Neuronal stem cell (in vitro differentiated cells): ENCODE measurements around the gene TMC7.
A peak's percentile ranks its signal among the peaks of the same experiment; 100 is the strongest.
"Not testable (repeated sequence)": the region's sequence is repeated elsewhere in the genome, so short reads cannot be mapped to it uniquely, and the experiment has no call there.

Source experiments
- DNase-seq: peaks from one replicate; pipeline ENCODE4 v3.0.0-alpha.2; 2013; ENCODE audit warnings: low spot score
- H2AFZ ChIP-seq: one replicate; pipeline ENCODE4 v1.6.1; 2013; ENCODE audit warnings: mild to moderate bottlenecking, low read length, inconsistent platforms
- H2AK5ac ChIP-seq: 2 replicates; pipeline ENCODE4 v1.6.1; 2013; ENCODE audit warnings: low read depth, mild to moderate bottlenecking, inconsistent platforms, low read length, moderate library complexity, mixed read lengths
- H2BK120ac ChIP-seq: 2 replicates; pipeline ENCODE4 v1.6.1; 2013; ENCODE audit warnings: low read depth, mild to moderate bottlenecking, inconsistent platforms, low read length, moderate library complexity, mixed read lengths
- H2BK12ac ChIP-seq: one replicate; pipeline ENCODE4 v1.6.1; 2013; ENCODE audit warnings: low read length, inconsistent platforms
- H2BK15ac ChIP-seq: 2 replicates; pipeline ENCODE4 v1.6.1; 2013; ENCODE audit warnings: mild to moderate bottlenecking, low read length, inconsistent platforms, mixed read lengths
- H2BK5ac ChIP-seq: one replicate; pipeline ENCODE4 v1.6.1; 2013; ENCODE audit warnings: inconsistent platforms, mild to moderate bottlenecking, low read length, moderate library complexity
- H3K14ac ChIP-seq: one replicate; pipeline ENCODE4 v1.6.1; 2013; ENCODE audit warnings: low read length, inconsistent platforms
- H3K18ac ChIP-seq: 2 replicates; pipeline ENCODE4 v1.6.1; 2013; ENCODE audit warnings: low read length, inconsistent platforms
- H3K23ac ChIP-seq: 2 replicates; pipeline ENCODE4 v1.6.1; 2013; ENCODE audit warnings: low read depth, mild to moderate bottlenecking, mixed read lengths, low read length, inconsistent platforms; ENCODE audit not compliant: poor library complexity
- H3K27ac ChIP-seq: replicated peaks from 3 replicates; pipeline ENCODE4 v1.5.1; 2013; ENCODE audit warnings: low read length, inconsistent platforms
- H3K27me3 ChIP-seq, 3 experiments: 2 replicates each; pipeline ENCODE4 v1.6.1; 2013; ENCODE audit warnings: low read length in 3 of 3, mild to moderate bottlenecking in 2 of 3, inconsistent platforms in 1 of 3, low read depth in 1 of 3, mixed read lengths in 1 of 3, moderate library complexity in 1 of 3; ENCODE audit not compliant: control insufficient read depth in 3 of 3, insufficient read depth in 3 of 3
- H3K36me3 ChIP-seq, 2 donors: replicated peaks in 1 of 2; 2 replicates each; pipeline ENCODE4 v1.6.1; 2013; ENCODE audit warnings: low read length in 2 of 2; ENCODE audit not compliant: control insufficient read depth in 2 of 2, insufficient read depth in 2 of 2
- H3K4ac ChIP-seq: 2 replicates; pipeline ENCODE4 v1.6.1; 2013; ENCODE audit warnings: inconsistent platforms, mild to moderate bottlenecking, low read length, moderate library complexity
- H3K4me1 ChIP-seq, 2 donors: 1 replicate in 1 of 2; 2 replicates in 1 of 2; pipeline ENCODE4 v1.6.1; 2013; ENCODE audit warnings: low read length in 2 of 2, low read depth in 1 of 2; ENCODE audit not compliant: control insufficient read depth in 2 of 2, insufficient read depth in 1 of 2
- H3K4me2 ChIP-seq: one replicate; pipeline ENCODE4 v1.6.1; 2013; ENCODE audit warnings: mild to moderate bottlenecking, low read length, inconsistent platforms; ENCODE audit not compliant: insufficient read depth, poor library complexity, severe bottlenecking
- H3K4me3 ChIP-seq, 2 donors: 2 replicates each; pipeline ENCODE4 v1.5.1; 2013; ENCODE audit warnings: low read length in 2 of 2, mild to moderate bottlenecking in 2 of 2, inconsistent platforms in 1 of 2, moderate library complexity in 1 of 2
- H3K79me1 ChIP-seq: one replicate; pipeline ENCODE4 v1.6.1; 2013; ENCODE audit warnings: low read depth, mild to moderate bottlenecking, inconsistent platforms, low read length, moderate library complexity
- H3K9ac ChIP-seq: one replicate; pipeline ENCODE4 v1.6.1; 2013; ENCODE audit warnings: mild to moderate bottlenecking, low read depth, low read length, inconsistent platforms; ENCODE audit not compliant: poor library complexity
- H3K9me3 ChIP-seq, 2 donors: replicated peaks in 1 of 2; 2 replicates each; pipeline versions ENCODE3 to v1.6.1; 2013; ENCODE audit warnings: low read length in 2 of 2, mild to moderate bottlenecking in 2 of 2, inconsistent platforms in 1 of 2, low read depth in 1 of 2, mixed read lengths in 1 of 2, moderate library complexity in 1 of 2; ENCODE audit not compliant: control insufficient read depth in 2 of 2, insufficient read depth in 1 of 2
- H4K8ac ChIP-seq: one replicate; pipeline ENCODE4 v1.6.1; 2013; ENCODE audit warnings: low read depth, mild to moderate bottlenecking, inconsistent platforms, low read length, moderate library complexity
- H4K91ac ChIP-seq: one replicate; pipeline ENCODE4 v1.6.1; 2013; ENCODE audit warnings: low read length, low read depth, mild to moderate bottlenecking, inconsistent platforms; ENCODE audit not compliant: poor library complexity
- WGBS, 2 donors: extraction: QIAGEN DNeasy Blood & Tissue Kit; methylation state at CpG; one replicate each; pipeline ENCODE4 v1.1.7; 2013; ENCODE audit warnings: missing lambda C conversion rate in 2 of 2, mixed read lengths in 1 of 2; ENCODE audit not compliant: insufficient read length in 2 of 2, insufficient replicate concordance in 1 of 2; ENCODE audit errors: extremely low coverage in 2 of 2; 5-methylcytosine and 5-hydroxymethylcytosine counted together

TMC7 gene

DNA sequence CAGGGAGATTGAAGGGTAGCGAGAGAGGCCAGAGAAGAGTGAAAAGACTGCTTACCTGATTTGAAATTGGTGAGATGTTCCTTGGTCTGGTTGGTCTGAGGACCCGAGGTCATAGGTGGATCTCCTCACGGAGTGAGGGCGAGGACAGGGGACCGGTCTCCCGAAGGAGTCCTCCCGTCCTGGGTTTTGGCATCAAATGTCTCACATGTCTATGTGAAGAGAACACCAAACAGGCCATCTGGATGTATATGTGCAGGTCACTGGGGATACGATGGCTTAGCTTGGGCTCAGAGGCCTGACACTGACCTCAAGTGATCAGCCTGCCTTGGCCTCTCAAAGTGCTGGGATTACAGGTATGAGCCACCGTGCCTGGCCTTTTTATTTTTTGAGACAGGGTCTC is 13.3 kb downstream of the TMC7 start:
- H3K4me1 ChIP-seq, H3K23ac ChIP-seq, H3K4me3 ChIP-seq, H3K18ac ChIP-seq, H2BK120ac ChIP-seq, H2BK5ac ChIP-seq, H3K4ac ChIP-seq, H2AK5ac ChIP-seq, H2AFZ ChIP-seq, H3K36me3 ChIP-seq, H3K27ac ChIP-seq, H3K14ac ChIP-seq, H4K91ac ChIP-seq, H2BK12ac ChIP-seq, H3K4me2 ChIP-seq, H3K9me3 ChIP-seq, H3K79me1 ChIP-seq, DNase-seq, H2BK15ac ChIP-seq, H4K8ac ChIP-seq, H3K9ac ChIP-seq, H3K27me3 ChIP-seq: not testable (repeated sequence)
- WGBS, 2 donors, result no CpG with 5 or more reads among the region's 9 CpGs

DNA sequence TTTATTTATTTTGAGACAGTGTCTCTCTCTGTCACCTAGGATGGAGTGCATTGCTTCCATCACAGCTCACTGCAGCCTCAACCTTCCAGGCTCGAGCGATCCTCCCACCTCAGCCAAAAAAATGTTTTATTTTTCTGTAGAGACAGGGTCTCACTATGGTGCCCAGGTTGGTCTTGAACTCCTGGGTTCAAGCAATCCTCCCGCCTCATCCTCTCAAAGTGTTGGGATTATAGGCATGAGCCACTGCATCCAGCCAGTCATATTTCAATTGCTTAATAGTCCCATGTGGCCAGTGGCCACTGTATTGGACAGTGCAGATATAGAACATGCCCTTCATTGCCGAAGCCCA is 15.3 kb downstream of the TMC7 start:
- H4K8ac ChIP-seq, result no peak overlapping the region
- H2BK12ac ChIP-seq, result no peak overlapping the region
- H3K79me1 ChIP-seq, result no peaks in the 10 kb centered on the region
- H3K4ac ChIP-seq, result no peak overlapping the region
- no peak overlapping the region for H3K9ac ChIP-seq
- H3K36me3 ChIP-seq, result peaks cover 0 to 8% of the 10 kb centered on the region in 2 donors
- H2AK5ac ChIP-seq, result no peak overlapping the region
- H3K27me3 ChIP-seq, result no peaks in the 10 kb centered on the region
- no peak overlapping the region for H2BK120ac ChIP-seq
- H3K4me1 ChIP-seq, result peaks cover 0 to 2% of the 10 kb centered on the region in 2 donors
- no peak overlapping the region for H3K23ac ChIP-seq
- H3K27ac ChIP-seq, result no peak overlapping the region
- H4K91ac ChIP-seq, result no peak overlapping the region
- no CpG with 5 or more reads among the region's 4 CpGs for WGBS, 2 donors
- H3K14ac ChIP-seq, result no peak overlapping the region
- no peak for DNase-seq
- no peak overlapping the region for H3K4me3 ChIP-seq
- no peak overlapping the region for H2BK15ac ChIP-seq
- H3K18ac ChIP-seq, result no peak overlapping the region
- peak overlapping the region; percentile 40 for H2AFZ ChIP-seq
- H2BK5ac ChIP-seq, result no peak overlapping the region
- H3K9me3 ChIP-seq, result peaks cover 0 to 6% of the 10 kb centered on the region in 2 donors
- H3K4me2 ChIP-seq, result no peak overlapping the region

DNA sequence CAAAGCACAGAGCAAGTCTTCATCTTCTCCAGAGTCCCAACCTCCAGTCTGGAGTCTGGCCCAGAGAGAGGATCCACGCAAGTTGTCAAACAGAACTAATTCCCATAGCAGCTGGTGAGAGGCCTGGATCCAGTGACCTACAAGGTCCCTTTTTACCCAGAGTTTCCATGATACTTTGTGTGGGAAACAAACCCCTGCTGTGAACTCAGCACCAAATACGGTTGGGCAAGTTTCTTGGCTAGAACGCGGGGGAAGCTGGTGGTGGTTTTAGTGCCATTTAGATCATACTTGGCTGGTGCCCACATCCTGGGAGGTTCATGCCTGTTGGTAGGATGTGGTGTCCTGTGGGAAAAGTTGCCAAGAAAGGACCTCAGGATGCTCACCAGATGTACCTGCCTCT is 18.1 kb downstream of the TMC7 start:
- H3K4me2 ChIP-seq, result no peak overlapping the region
- H3K18ac ChIP-seq, result no peak overlapping the region
- no CpG with 5 or more reads among the region's 4 CpGs for WGBS, 2 donors

DNA sequence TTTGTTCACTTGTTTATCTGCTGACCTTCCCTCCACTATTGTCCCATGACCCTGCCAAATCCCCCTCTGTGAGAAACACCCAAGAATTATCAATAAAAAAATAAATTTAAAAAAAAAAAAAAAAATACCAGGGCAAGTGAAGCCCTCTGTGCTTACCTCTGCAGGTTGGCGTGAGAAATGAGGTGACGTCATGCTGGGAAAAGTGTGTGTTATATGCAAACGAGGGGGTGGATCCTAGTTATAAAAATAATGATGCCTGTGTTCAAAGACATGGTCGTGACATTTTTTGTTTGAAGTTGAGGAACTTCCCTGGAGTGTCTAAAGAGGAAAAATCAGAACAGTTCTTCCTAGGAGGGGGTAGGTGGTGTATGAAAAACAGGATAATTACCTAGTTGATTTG is 20.2 kb downstream of the TMC7 start:
- H3K4me3 ChIP-seq, result no peak overlapping the region
- peak overlapping the region; percentile 36 for H3K27ac ChIP-seq
- H3K23ac ChIP-seq, result no peak overlapping the region
- no peak overlapping the region for H3K4ac ChIP-seq
- H3K18ac ChIP-seq, result no peak overlapping the region
- H2BK15ac ChIP-seq, result no peak overlapping the region
- H4K91ac ChIP-seq, result no peak overlapping the region
- H2BK12ac ChIP-seq, result no peak overlapping the region
- H3K9me3 ChIP-seq, result peaks cover 0 to 6% of the 10 kb centered on the region in 2 donors
- no peak overlapping the region for H4K8ac ChIP-seq
- H3K9ac ChIP-seq, result no peak overlapping the region
- no peaks in the 10 kb centered on the region for H3K27me3 ChIP-seq
- H3K36me3 ChIP-seq, result peaks cover 0 to 7% of the 10 kb centered on the region in 2 donors
- no peak overlapping the region for H2BK5ac ChIP-seq
- no peak overlapping the region for H2AK5ac ChIP-seq
- H3K4me2 ChIP-seq, result no peak overlapping the region
- no peak overlapping the region for H3K14ac ChIP-seq
- WGBS, 2 donors, result no CpG with 5 or more reads among the region's 4 CpGs
- H3K4me1 ChIP-seq, result peaks cover 16 to 18% of the 10 kb centered on the region in 2 donors
- no peaks in the 10 kb centered on the region for H3K79me1 ChIP-seq
- DNase-seq, result no peak
- H2AFZ ChIP-seq, result no peak overlapping the region
- no peak overlapping the region for H2BK120ac ChIP-seq

More for the DNA sequence above, 18.1 kb downstream of the TMC7 start:
- peak overlapping the region; percentile 25 for H2AK5ac ChIP-seq
- no peak for DNase-seq
- H3K36me3 ChIP-seq, result peaks cover 0 to 8% of the 10 kb centered on the region in 2 donors
- no peak overlapping the region for H3K23ac ChIP-seq
- no peaks in the 10 kb centered on the region for H3K27me3 ChIP-seq
- H3K9ac ChIP-seq, result no peak overlapping the region
- no peak overlapping the region for H2BK120ac ChIP-seq
- peaks cover 10 to 13% of the 10 kb centered on the region in 2 donors for H3K4me1 ChIP-seq
- peaks cover 0 to 6% of the 10 kb centered on the region in 2 donors for H3K9me3 ChIP-seq
- no peak overlapping the region for H2BK12ac ChIP-seq
- no peak overlapping the region for H2BK15ac ChIP-seq
- H3K14ac ChIP-seq, result no peak overlapping the region
- no peak overlapping the region for H3K27ac ChIP-seq
- no peak overlapping the region for H2AFZ ChIP-seq
- H3K4ac ChIP-seq, result no peak overlapping the region
- H3K4me3 ChIP-seq, result no peak overlapping the region
- H4K91ac ChIP-seq, result no peak overlapping the region
- H2BK5ac ChIP-seq, result no peak overlapping the region
- no peaks in the 10 kb centered on the region for H3K79me1 ChIP-seq
- H4K8ac ChIP-seq, result no peak overlapping the region
